ENCODE measurements around the gene GAS2L1.

Gene GAS2L1

DNA sequence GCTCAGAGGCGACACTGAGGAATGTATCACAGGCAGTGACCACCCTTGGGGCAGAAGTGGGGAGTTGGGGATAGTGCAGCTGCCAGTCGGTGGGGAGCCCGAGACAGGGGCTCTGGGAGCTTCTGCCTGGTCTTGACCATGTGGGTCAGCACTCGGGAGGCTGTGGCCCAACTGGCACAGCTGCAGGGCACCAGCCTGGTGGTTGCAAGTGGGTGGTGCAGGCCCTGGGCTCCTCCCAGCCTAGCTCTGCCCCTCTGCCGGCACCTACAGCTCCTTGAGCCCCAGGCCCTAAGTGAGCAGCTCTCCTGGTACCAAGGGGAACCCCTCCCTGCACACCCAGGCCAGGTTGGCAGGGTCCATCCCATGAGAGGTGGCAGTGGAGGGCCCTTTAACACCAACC, 21.6 kb downstream of the GAS2L1 start:
- H3K27ac ChIP-seq: no peak overlapping the region
- peaks cover 0 to 4% (median 0%) of the 10 kb centered on the region in 4 donors for H3K4me1 ChIP-seq
- peaks cover 18 to 67% (median 56%) of the 10 kb centered on the region in 3 donors for H3K36me3 ChIP-seq
- intact Hi-C loops (cut with DNase I; ENCODE audit: low total_unique reads): no loop called here
- H3K27me3 ChIP-seq: no peaks in the 10 kb centered on the region
- no peaks in the 10 kb centered on the region for H3K9me3 ChIP-seq
- DNase-seq: no peak
- H3K4me3 ChIP-seq: no peak overlapping the region
- TF ChIP-seq, protein P1, sequence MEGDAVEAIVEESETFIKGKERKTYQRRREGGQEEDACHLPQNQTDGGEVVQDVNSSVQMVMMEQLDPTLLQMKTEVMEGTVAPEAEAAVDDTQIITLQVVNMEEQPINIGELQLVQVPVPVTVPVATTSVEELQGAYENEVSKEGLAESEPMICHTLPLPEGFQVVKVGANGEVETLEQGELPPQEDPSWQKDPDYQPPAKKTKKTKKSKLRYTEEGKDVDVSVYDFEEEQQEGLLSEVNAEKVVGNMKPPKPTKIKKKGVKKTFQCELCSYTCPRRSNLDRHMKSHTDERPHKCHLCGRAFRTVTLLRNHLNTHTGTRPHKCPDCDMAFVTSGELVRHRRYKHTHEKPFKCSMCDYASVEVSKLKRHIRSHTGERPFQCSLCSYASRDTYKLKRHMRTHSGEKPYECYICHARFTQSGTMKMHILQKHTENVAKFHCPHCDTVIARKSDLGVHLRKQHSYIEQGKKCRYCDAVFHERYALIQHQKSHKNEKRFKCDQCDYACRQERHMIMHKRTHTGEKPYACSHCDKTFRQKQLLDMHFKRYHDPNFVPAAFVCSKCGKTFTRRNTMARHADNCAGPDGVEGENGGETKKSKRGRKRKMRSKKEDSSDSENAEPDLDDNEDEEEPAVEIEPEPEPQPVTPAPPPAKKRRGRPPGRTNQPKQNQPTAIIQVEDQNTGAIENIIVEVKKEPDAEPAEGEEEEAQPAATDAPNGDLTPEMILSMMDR (IDR thresholded peaks at IDR 0.05): no peak

DNA sequence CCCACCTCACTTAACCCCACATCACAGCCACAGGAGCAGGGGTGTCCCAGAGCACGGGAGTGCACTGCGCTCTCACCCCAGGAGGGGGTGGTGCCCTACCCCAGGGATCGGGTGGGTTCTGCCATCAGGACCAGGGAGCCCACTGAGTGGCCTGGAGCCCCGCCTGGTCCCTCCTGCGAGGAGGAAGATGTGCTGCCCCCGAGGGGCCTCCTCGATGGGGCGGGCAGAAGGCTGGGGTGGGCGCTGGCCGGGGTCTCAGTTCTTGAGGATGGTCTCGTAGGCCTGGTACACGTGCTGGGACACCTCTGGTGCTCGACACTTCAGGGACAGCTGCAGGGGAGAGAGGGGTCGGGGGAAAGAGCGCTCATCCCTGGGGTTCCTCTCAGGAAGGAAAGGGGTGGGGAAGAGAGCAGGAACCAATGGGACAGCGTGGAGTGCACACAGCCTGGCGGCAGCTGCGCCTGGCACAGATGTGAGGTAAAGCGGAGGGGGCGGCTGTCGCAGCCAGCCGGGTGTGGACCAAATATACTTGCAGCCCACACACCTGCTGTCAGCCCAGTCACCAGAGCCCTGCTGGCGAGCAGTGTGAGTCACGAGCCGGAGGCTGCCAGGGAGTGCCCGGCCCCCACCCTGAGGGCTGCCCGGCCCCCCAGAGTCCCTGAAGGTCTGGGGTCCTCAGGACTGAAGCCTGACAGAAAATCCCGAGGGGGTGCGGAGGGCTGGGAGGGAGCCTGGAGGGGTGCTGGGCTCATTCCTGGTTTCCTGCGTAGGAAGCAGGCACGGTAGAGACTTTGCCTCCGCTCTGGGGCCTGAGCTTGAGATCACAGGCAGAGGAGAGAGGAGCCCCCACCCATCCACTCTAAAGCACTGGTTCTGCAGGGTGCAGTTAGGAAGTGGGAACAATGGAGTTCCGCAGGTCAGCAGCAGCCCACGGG, 22.4 kb downstream of the GAS2L1 start:
- Histone ChIP-seq H3K9me3 (no peaks in the 10 kb centered on the region), H3K4me3 (no peak overlapping the region), H3K27ac (no peak overlapping the region), H3K36me3 (peaks cover 18 to 74% (median 62%) of the 10 kb centered on the region in 3 donors), H3K4me1 (peaks cover 0 to 4% (median 0%) of the 10 kb centered on the region in 4 donors), H3K27me3 (no peaks in the 10 kb centered on the region)
- intact Hi-C loops (cut with DNase I; ENCODE audit: low total_unique reads): no loop called here
- DNase-seq: no peak
- TF ChIP-seq, protein P1 (IDR thresholded peaks at IDR 0.05): no peak

DNA sequence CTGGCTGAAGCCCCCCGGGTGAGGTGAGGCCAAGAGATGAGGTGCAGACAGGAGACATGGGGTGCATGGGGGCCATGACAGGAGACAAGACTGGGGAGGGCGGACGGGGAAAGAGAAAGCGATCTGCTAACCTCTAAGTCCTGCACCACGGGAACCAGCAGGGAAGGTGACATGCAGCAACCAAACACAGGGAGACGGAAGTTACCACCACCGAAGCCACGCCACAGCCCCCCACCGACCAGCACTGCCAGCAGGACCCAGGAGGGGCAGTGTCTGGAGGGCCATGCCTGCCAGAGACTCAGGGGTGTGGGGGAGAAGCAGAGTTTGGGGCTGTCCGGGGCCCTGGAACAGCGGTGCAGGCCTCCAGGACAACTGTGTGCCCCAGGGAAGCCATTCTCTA, 23.1 kb downstream of the GAS2L1 start:
- no peak overlapping the region for H3K4me3 ChIP-seq
- TF ChIP-seq, protein P1 (IDR thresholded peaks at IDR 0.05): no peak
- H3K27me3 ChIP-seq: no peaks in the 10 kb centered on the region

DNA sequence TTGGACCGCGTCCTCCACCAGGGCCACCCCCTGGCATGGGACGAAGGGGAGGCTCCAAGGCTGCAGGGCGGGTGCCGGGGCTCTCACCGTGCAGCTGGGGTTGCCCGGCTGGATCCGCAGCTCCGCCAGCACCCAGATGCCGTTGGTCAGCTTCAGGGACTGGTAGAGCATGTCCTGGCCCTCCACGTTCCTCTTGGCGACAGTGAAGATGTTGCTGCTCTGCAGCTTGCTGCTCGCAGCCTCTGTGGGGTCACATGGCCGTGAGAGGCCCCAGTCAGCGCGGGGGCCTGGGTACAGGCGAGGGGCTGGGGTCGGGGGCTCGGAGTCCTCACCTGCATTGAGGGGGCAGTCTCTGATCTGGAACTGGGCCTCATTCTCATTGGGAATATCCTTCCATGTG, 23.8 kb downstream of the GAS2L1 start:
- Histone ChIP-seq H3K27ac (no peak overlapping the region), H3K27me3 (no peaks in the 10 kb centered on the region), H3K4me3 (no peak overlapping the region), H3K36me3 (peaks cover 18 to 89% (median 75%) of the 10 kb centered on the region in 3 donors), H3K4me1 (peaks cover 0 to 8% (median 0%) of the 10 kb centered on the region in 4 donors), H3K9me3 (no peaks in the 10 kb centered on the region)
- TF ChIP-seq, protein P1 (IDR thresholded peaks at IDR 0.05): no peak
- intact Hi-C loops (cut with DNase I; ENCODE audit: low total_unique reads): no loop called here
- DNase-seq: no peak

More for the DNA sequence above, 23.1 kb downstream of the GAS2L1 start:
- DNase-seq: no peak
- peaks cover 0 to 4% (median 0%) of the 10 kb centered on the region in 4 donors for H3K4me1 ChIP-seq
- H3K36me3 ChIP-seq: peaks cover 18 to 82% (median 69%) of the 10 kb centered on the region in 3 donors
- no peak overlapping the region for H3K27ac ChIP-seq
- intact Hi-C loops (cut with DNase I; ENCODE audit: low total_unique reads): no loop called here
- no peaks in the 10 kb centered on the region for H3K9me3 ChIP-seq

DNA sequence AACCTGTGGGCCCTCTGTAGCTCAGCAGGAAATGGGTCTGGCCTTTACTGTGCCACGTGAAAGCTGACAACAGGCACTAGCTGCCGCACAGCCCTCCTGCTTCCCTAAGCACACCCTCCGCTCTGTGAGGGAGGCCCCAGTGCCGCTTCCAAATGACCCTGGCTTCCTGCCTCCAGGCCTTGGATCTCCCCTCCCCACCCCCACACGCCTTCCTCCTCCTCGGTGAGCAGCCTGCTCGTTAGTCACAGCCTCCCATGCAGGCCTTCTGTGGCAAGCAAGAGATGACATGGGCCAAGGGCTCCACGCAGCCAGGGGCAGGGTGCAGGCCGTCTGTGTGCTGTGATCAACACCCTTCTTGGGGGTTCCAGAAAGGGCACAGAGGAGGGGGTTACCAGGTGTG, 24.3 kb downstream of the GAS2L1 start:
- TF ChIP-seq, protein P1 (IDR thresholded peaks at IDR 0.05): no peak
- Histone ChIP-seq H3K4me3 (no peak overlapping the region), H3K36me3 (peaks cover 19 to 94% (median 80%) of the 10 kb centered on the region in 3 donors), H3K4me1 (peaks cover 0 to 10% (median 0%) of the 10 kb centered on the region in 4 donors), H3K27me3 (no peaks in the 10 kb centered on the region), H3K9me3 (no peaks in the 10 kb centered on the region), H3K27ac (no peak overlapping the region)
- DNase-seq: no peak
- intact Hi-C loops (cut with DNase I; ENCODE audit: low total_unique reads): no loop called here

Data from tibial artery (tissue), 4 donors.